Hematopoietic multipotent progenitor cell treated with erythropoietin and hydrocortisone succinate and interleukin-3 and kit ligand, for 15 days (in vitro differentiated cells): Measurements from ENCODE around the gene C10orf90.

ENCODE experiments used
- DNase-seq: peaks from one replicate; pipeline ENCODE4 v3.0.0-alpha.2; 2015; ENCODE audit warnings: low spot score

The C10orf90 gene

GRCh38 chr10:126538439-126539135 is 131.9 kb downstream of the C10orf90 start:
- DNase-seq: no peak

GRCh38 chr10:126536656-126537055 is 133.8 kb downstream of the C10orf90 start:
- DNase-seq: no peak

- no peak for DNase-seq
Measured at GRCh38 chr10:126536148-126536547, 134.3 kb downstream of the C10orf90 start.

- no peak for DNase-seq
Measured at GRCh38 chr10:126533644-126534043, 136.8 kb downstream of the C10orf90 start.

- DNase-seq: no peak
Measured at GRCh38 chr10:126528315-126528835, 142.1 kb downstream of the C10orf90 start.

GRCh38 chr10:126527645-126528314 is 142.7 kb downstream of the C10orf90 start:
- DNase-seq: no peak

GRCh38 chr10:126525326-126525725 is 145.2 kb downstream of the C10orf90 start:
- DNase-seq: no peak

GRCh38 chr10:126524526-126524925 is 146.0 kb downstream of the C10orf90 start:
- no peak for DNase-seq

GRCh38 chr10:126523071-126523470 is 147.4 kb downstream of the C10orf90 start:
- no peak for DNase-seq

GRCh38 chr10:126521399-126521798 is 149.1 kb downstream of the C10orf90 start:
- no peak for DNase-seq

GRCh38 chr10:126520751-126521317 is 149.7 kb downstream of the C10orf90 start:
- DNase-seq: no peak

- no peak for DNase-seq
Measured at GRCh38 chr10:126519992-126520391, 150.5 kb downstream of the C10orf90 start.

GRCh38 chr10:126519185-126519584 is 151.3 kb downstream of the C10orf90 start:
- DNase-seq: no peak

GRCh38 chr10:126518218-126519080 is 152.0 kb downstream of the C10orf90 start:
- DNase-seq: no peak

- no peak for DNase-seq
Measured at GRCh38 chr10:126516515-126516914, 154.0 kb downstream of the C10orf90 start.

- no peak for DNase-seq
Measured at GRCh38 chr10:126511917-126512479, 158.5 kb downstream of the C10orf90 start.

- no peak for DNase-seq
Measured at GRCh38 chr10:126509182-126509581, 161.3 kb downstream of the C10orf90 start.

- no peak for DNase-seq
Measured at GRCh38 chr10:126508535-126509040, 161.9 kb downstream of the C10orf90 start.

- DNase-seq: no peak
Measured at GRCh38 chr10:126504761-126505112, 165.8 kb downstream of the C10orf90 start.

- peak; percentile 14 for DNase-seq
Measured at GRCh38 chr10:126504063-126504760, 166.3 kb downstream of the C10orf90 start.
